H1 (cell line): ENCODE measurements around the gene SFTPB.

Experiments used
- CTCF ChIP-seq, 3 experiments: IDR thresholded peaks; 1 replicate in 2 of 3; 2 replicates in 1 of 3; pipeline versions ENCODE4 v1.5.1 to v1.6.1; 2011; ENCODE audit warnings: low read length in 3 of 3, mild to moderate bottlenecking in 3 of 3, inconsistent platforms in 2 of 3, low read depth in 1 of 3, moderate library complexity in 1 of 3; ENCODE audit not compliant: insufficient read depth in 1 of 3; ENCODE audit errors: control extremely low read depth in 1 of 3
- EZH2 ChIP-seq: fragments of 200-600 bp; sonication (generic); IDR thresholded peaks from 2 replicates; pipeline ENCODE4 v1.7.1; 2012; ENCODE audit warnings: low read depth, mild to moderate bottlenecking, moderate library complexity, low read length, inconsistent platforms; ENCODE audit not compliant: severe bottlenecking
- GTF2F1 ChIP-seq: IDR thresholded peaks from 2 replicates; pipeline ENCODE4 v1.6.1; 2012; ENCODE audit warnings: low read depth, low read length, improper control_type of control experiment, borderline replicate concordance
- JUN ChIP-seq: IDR thresholded peaks from 2 replicates; pipeline ENCODE4 v1.6.1; 2011; ENCODE audit warnings: low read depth, mild to moderate bottlenecking, improper control_type of control experiment, low read length
- NANOG ChIP-seq: IDR thresholded peaks from 2 replicates; pipeline ENCODE4 v1.6.1; 2011; ENCODE audit warnings: low read length, low read depth, mild to moderate bottlenecking, inconsistent platforms; ENCODE audit not compliant: insufficient read depth, poor library complexity, severe bottlenecking

DNA sequence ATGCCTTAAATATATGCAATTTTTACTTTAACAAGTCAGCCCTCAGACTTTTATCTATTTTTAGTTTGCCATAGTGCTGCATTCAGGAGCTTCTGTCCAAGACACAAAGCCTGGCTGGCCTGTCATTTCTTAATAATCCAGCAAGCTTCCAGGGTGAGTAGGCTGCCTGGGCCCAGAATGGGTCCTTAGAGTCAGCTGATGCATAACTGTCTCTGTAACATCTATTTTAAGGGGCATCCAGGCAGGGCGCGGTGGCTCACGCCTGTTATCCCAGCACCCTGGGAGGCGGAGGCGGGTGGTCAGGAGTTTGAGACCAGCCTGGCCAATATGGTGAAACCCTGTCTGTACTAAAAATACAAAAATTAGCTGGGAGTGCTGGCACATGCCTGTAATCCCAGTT, 14.4 kb upstream of the SFTPB start:
- TF ChIP-seq EZH2 (no peak), GTF2F1 (no peak), JUN (no peak), NANOG (no peak), CTCF (IDR thresholded peaks at IDR 0.05; ENCODE audit: control extremely low read depth in 1 of 3, insufficient read depth in 1 of 3, low read depth in 1 of 3, low read length in 3 of 3) (no peak)
